Neural crest cell (in vitro differentiated cells): Measurements from ENCODE around the gene APOO. TPM values are rescaled to one million over a fixed set of nuclear protein-coding genes. Genes with fewer than 3 reads are reported as not detected.

Experiments
- DNase-seq: peaks from one replicate; pipeline ENCODE4 v3.0.0; 2021; ENCODE audit warnings: low read depth, mixed read lengths, low spot score
- H3K27ac Mint-ChIP-seq: one replicate; pipeline ENCODE4 v1.8.0; 2021; ENCODE audit warnings: mild to moderate bottlenecking, mixed read lengths; ENCODE audit not compliant: unreplicated experiment
- H3K27me3 Mint-ChIP-seq: 2 replicates; pipeline ENCODE4 v1.8.0; 2021; ENCODE audit warnings: low read depth, mild to moderate bottlenecking, mixed read lengths
- H3K36me3 Mint-ChIP-seq: 2 replicates; pipeline ENCODE4 v1.8.0; 2021; ENCODE audit warnings: low read depth, mild to moderate bottlenecking, mixed read lengths
- H3K4me1 Mint-ChIP-seq: 2 replicates; pipeline ENCODE4 v1.8.0; 2021; ENCODE audit warnings: mixed read lengths
- H3K4me3 Mint-ChIP-seq: one replicate; pipeline ENCODE4 v1.8.0; 2021; ENCODE audit warnings: mild to moderate bottlenecking, mixed read lengths
- H3K9me3 Mint-ChIP-seq: 2 replicates; pipeline ENCODE4 v1.8.0; 2021; ENCODE audit warnings: mixed read lengths
- total RNA-seq: library from RNA; stranded (reverse); gene quantifications from 2 replicates; pipeline ENCODE4 v1.2.1, GENCODE V29; 2021
- TF ChIP-seq, protein P1 (sequence below): fragments of 200-600 bp; sonication (generic); conservative IDR thresholded peaks from 2 replicates; pipeline ENCODE4 v1.5.0; 2021; ENCODE audit warnings: antibody characterized with exemption, mild to moderate bottlenecking

Gene APOO
- total RNA-seq, 1 donor from 2014 or later: 91.0 TPM

DNA sequence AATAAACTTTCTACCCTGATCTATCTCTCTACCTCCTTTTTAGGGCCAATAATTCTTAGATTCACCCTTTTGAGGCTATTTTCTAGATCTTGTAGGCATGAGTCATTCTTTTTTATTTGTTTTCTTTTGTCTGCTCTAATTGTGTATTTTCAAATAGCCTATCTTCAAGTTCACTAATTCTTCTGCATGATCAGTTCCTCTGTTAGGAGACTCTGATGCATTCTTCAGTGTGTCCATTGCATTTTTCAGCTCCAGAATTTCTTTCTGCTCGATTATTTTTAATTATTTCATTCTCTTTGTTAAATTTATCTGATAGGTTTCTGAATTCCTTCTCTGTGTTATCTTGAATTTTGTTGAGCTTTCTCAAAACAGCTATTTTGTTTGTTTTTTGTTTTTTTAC lies 11.4 kb upstream of the APOO start:
- no peak for DNase-seq
- Mint-ChIP-seq H3K4me1 (no peaks in the 10 kb centered on the region), H3K27me3 (no peaks in the 10 kb centered on the region), H3K27ac (no peak overlapping the region), H3K9me3 (no peaks in the 10 kb centered on the region), H3K36me3 (no peaks in the 10 kb centered on the region), H3K4me3 (no peak overlapping the region)
- TF ChIP-seq, protein P1, sequence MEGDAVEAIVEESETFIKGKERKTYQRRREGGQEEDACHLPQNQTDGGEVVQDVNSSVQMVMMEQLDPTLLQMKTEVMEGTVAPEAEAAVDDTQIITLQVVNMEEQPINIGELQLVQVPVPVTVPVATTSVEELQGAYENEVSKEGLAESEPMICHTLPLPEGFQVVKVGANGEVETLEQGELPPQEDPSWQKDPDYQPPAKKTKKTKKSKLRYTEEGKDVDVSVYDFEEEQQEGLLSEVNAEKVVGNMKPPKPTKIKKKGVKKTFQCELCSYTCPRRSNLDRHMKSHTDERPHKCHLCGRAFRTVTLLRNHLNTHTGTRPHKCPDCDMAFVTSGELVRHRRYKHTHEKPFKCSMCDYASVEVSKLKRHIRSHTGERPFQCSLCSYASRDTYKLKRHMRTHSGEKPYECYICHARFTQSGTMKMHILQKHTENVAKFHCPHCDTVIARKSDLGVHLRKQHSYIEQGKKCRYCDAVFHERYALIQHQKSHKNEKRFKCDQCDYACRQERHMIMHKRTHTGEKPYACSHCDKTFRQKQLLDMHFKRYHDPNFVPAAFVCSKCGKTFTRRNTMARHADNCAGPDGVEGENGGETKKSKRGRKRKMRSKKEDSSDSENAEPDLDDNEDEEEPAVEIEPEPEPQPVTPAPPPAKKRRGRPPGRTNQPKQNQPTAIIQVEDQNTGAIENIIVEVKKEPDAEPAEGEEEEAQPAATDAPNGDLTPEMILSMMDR: no peak

DNA sequence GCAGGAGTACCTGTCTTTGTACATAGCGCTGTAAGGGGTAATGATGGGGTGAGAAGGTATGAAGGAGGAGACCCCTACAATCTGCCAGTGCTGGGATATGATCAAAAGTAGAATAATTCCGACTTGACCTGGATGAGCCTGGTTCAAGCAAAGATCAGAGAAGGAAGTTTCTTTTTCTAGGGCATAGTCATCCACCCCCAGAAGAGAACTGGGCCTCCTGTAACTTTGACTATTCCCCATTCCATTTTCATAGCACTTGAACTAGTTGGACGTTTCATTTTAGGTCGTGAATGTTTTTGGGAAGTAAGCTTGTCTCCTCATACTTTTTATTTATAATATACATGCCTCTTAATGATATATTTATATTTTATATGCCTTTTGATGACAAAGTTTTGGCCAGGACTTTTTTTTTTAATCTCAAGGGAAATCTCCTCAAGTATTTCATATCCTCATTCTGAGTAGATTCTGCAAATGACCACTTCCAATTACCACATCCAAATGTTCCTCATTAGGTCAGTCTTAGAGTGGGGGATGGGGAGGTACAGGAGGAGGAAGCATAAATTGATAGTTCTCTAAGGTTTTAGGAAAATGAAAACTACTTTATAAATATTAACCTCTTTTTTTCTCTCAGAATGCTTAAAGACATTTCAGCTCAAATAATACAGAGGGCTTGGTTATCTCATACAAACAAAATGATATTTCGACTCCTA lies 3.5 kb upstream of the APOO start:
- peak overlapping the region; percentile 51 for H3K4me3 Mint-ChIP-seq
- H3K27ac Mint-ChIP-seq: peak overlapping the region; percentile 19
- H3K27me3 Mint-ChIP-seq: no peaks in the 10 kb centered on the region
- H3K36me3 Mint-ChIP-seq: no peaks in the 10 kb centered on the region
- TF ChIP-seq, protein P1: no peak
- H3K4me1 Mint-ChIP-seq: peaks cover 11% of the 10 kb centered on the region
- DNase-seq: no peak
- H3K9me3 Mint-ChIP-seq: no peaks in the 10 kb centered on the region

DNA sequence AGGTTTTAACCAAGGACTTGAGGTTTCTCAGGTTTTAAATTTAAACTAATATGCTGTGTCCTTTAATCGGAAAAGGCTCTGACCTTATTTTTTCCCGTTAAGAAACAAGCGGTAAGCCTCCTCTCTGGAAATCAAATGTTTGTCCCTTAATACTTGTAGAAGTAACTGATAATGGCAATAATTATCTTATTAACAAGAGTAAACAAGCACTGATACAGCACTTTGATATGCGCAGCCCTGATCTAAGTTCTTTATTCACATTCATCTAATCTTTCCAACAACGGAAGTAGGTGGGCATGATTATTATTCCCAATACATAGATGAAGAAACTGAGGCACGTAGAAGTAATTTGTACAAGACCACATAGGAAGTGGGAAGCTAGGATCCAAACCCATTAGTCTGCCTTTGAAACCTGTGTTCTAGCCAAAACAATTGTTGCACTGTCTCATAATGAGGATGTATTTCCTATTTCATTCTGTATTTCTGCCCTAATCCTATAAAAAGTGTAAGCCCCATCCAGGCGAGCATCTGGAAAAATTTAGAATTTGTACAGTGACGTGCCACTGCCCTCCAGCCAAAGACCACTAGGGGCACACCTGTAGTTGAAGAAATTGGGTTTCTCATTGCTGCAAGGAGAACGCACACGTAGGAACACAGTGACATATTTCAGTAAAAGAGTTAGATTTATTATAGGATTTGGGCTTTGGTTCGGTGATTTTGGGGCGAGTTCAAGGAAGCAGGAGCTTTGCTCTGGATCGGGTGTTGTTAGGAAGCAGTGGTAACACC lies 674 bp upstream of the APOO start:
- Mint-ChIP-seq H3K9me3 (no peaks in the 10 kb centered on the region), H3K36me3 (no peaks in the 10 kb centered on the region), H3K4me3 (peak overlapping the region; percentile 94), H3K27me3 (no peaks in the 10 kb centered on the region), H3K27ac (no peak overlapping the region), H3K4me1 (peaks cover 27% of the 10 kb centered on the region)
- DNase-seq: no peak
- TF ChIP-seq, protein P1: peak; percentile 49

GRCh38 chrX:23907111-23907497 lies 634 bp downstream of the APOO start:
- no peaks in the 10 kb centered on the region for H3K36me3 Mint-ChIP-seq
- DNase-seq: no peak
- TF ChIP-seq, protein P1: no peak
- H3K9me3 Mint-ChIP-seq: no peaks in the 10 kb centered on the region
- no peaks in the 10 kb centered on the region for H3K27me3 Mint-ChIP-seq
- H3K4me1 Mint-ChIP-seq: peaks cover 27% of the 10 kb centered on the region
- peak overlapping the region; percentile 39 for H3K27ac Mint-ChIP-seq
- peak overlapping the region; percentile 94 for H3K4me3 Mint-ChIP-seq

DNA sequence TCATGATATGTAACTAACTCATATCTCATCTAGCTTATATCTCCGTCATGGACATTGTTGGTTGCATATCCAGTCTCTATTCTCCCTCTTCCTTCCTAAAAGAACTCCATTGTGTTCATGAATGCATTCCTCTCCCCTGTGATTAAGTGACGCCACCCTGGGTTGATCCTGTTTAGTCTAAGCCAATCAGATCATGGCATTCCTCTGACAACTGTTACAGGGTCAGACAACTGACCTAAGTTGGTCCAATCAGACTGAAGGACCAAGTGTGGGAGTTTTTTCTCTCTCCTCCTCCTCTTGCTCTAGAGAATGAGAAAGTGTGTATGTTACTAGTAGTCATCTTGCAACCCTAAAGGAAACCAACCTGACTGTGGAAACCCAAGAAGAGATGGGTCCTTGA lies 3.6 kb downstream of the APOO start:
- Mint-ChIP-seq H3K36me3 (no peaks in the 10 kb centered on the region), H3K4me1 (peaks cover 38% of the 10 kb centered on the region), H3K27me3 (no peaks in the 10 kb centered on the region), H3K4me3 (peak overlapping the region; percentile 13), H3K27ac (peak overlapping the region; percentile 52), H3K9me3 (no peaks in the 10 kb centered on the region)
- TF ChIP-seq, protein P1: no peak
- DNase-seq: no peak
